SK-N-MC (cell line): Measurements from ENCODE around the gene CA10.

Source experiments
- EZH2 ChIP-seq: fragments of 200-600 bp; sonication (generic); IDR thresholded peaks from one replicate; pipeline ENCODE4 v1.6.1; 2017; ENCODE audit warnings: antibody characterized with exemption
- FOXP2 ChIP-seq: optimal IDR thresholded peaks from 2 replicates; pipeline ENCODE3; 2011; ENCODE audit warnings: mild to moderate bottlenecking, moderate library complexity; ENCODE audit not compliant: insufficient read depth; ENCODE audit errors: extremely low read length, control extremely low read depth
- POLR2AphosphoS5 ChIP-seq: IDR thresholded peaks from 2 replicates; pipeline ENCODE4 v1.6.1; 2012; ENCODE audit warnings: mild to moderate bottlenecking, low read depth, low read length, borderline replicate concordance

GRCh38 chr17:51638971-51639370, 519.5 kb downstream of the CA10 start:
- no peak for TF ChIP-seq EZH2
- no peak for TF ChIP-seq POLR2AphosphoS5
- TF ChIP-seq FOXP2, result no peak
